HG03108 (cell line): ENCODE results near the gene ASL.
"Not testable (repeated sequence)": the region's sequence is repeated elsewhere in the genome, so short reads cannot be mapped to it uniquely, and the experiment has no call there.

Experiments
- ATAC-seq: cut with Tn5 transposase; IDR thresholded peaks from one replicate; pipeline ENCODE4 v1.9.1; 2021; ENCODE audit warnings: moderate library complexity; ENCODE audit not compliant: unreplicated experiment

The ASL gene

DNA sequence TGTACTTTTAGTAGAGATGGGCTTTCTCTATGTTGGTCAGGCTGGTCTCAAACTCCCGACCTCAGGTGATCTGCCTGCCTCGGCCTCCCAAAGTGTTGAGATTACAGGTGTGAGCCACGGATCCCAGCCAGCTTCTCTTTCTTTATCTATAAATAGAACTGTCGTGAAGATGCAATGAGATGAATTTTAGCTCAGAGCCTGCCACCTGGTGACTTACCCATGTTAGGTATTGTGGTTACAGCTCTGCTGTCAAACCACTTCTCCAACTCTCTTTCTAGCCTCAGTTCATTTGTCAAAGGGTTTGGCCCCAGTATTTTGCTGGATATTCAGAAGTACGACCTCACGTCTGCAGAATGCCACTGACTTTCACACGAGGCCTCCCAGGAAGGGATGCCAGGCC is 3.4 kb upstream of the ASL start:
- ATAC-seq: not testable (repeated sequence)

DNA sequence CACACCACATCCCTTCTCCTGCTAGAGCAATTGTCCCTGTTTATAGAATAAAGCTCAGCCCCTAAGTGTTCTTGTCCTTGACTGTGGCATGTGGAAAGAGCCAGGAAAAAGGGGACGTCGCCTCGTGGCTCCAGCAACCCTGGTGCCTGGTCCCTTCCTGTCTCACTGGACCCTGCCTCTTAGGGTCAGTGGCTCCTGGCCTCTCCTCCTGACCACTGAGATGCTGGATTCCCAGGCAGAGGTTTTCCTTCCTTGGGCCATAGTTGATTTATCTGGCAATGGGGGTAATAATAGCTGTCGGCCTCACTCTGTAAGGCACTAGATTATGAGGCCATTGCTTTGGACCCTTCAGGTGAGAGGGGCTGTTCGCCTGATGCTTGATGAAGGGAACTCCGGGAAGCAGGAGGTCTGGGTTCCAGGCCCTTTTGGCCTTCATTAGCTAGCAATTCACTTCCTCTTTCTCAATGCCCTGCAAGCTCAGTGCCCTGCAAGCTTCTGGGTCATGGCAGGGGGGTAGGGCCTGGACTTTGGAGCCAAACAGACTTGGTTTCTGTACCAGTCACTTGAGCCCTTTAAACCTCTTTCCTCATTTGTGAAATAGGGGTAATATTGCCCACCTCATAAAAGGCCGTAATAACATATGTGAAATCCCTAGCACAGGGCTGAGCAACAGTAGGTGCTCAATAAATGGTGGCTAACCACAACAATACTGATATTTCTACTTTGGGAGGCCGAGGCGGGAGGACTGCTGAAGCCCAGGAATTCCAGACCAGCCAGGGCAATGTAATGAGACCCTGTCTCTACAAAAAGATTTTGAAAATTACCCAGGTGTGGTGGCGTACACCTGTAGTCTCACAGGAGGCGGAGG is 1.1 kb downstream of the ASL start:
- ATAC-seq: no peak

DNA sequence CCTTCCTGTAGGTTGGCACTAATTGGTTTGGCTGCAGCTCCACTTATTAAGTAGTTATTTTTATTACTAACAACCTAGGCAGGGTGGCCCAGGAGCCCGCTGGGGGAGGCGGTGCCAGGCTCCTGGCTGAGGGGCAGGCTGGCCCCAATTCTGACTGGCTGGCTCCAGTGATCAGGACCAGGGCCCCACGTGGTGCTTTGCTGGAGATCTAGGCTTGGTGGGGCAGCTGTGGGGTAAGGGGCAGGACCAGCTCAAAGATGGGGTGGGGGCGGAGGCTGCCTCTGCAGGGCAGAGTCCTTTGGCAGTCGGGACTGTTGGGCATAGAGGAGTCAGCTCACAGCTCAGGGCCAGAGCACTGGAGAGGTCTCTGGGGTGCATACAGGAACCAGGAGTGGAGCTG is 2.4 kb downstream of the ASL start:
- ATAC-seq: no peak

DNA sequence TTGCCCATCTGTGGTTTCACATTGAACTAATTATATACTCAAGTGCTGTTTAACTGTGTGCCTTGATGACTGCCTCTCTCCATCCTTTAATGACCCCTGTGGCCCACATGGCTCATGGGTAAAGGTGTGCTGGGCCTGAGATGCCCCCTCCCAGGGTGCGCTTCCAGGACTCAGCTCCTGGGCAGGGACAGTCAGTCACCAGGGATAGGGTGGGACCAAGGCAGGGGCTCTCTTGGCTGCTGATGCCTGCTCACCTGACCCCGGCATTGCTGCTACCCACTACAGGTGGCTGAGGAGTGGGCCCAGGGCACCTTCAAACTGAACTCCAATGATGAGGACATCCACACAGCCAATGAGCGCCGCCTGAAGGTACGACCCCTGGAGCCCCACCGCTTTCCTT is 6.5 kb downstream of the ASL start:
- ATAC-seq: no peak

- no peak for ATAC-seq
Measured at GRCh38 chr7:66082886-66083415, 7.3 kb downstream of the ASL start.

DNA sequence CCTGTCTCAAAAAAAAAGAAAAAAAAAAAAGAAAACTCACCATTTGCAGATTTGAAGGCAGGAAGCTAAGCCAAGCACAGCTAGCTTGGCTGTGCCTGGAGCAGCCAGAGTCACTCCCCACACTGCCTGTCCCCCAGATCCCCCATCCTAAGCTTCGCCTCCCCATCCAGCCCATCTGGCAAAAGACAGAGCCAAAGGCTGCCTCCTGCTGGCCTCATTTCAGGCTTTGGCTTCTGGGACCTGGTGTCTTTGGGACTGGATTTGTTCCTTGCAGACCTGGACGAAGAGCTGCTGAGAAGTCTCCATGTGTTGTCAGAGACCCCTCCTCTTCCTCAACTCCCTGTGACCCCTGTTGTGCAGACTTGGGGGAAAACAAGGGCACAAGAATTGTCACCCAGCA is 8.1 kb downstream of the ASL start:
- ATAC-seq: no peak

GRCh38 chr7:66088861-66089838 is 13.5 kb downstream of the ASL start:
- no peak for ATAC-seq

- ATAC-seq: no peak
Measured at GRCh38 chr7:66092654-66093053, 17.0 kb downstream of the ASL start.

- no peak for ATAC-seq
Measured at GRCh38 chr7:66095010-66095409, 19.4 kb downstream of the ASL start.

DNA sequence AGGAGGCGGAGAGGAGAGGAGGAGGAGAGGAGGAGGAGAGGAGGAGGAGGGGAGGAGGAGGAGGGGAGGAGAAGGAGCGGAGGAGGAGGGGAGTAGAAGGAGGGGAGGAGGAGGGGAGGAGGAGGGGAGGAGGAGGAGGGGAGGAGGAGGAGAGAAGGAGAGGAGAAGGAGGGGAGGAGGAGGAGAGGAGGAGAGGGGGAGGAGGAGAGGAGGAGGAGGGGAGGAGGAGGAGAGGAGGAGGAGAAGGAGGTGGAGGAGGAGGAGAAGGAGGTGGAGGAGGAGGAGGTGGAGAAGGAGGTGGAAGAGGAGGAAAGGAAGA is 23.6 kb downstream of the ASL start:
- no peak for ATAC-seq

DNA sequence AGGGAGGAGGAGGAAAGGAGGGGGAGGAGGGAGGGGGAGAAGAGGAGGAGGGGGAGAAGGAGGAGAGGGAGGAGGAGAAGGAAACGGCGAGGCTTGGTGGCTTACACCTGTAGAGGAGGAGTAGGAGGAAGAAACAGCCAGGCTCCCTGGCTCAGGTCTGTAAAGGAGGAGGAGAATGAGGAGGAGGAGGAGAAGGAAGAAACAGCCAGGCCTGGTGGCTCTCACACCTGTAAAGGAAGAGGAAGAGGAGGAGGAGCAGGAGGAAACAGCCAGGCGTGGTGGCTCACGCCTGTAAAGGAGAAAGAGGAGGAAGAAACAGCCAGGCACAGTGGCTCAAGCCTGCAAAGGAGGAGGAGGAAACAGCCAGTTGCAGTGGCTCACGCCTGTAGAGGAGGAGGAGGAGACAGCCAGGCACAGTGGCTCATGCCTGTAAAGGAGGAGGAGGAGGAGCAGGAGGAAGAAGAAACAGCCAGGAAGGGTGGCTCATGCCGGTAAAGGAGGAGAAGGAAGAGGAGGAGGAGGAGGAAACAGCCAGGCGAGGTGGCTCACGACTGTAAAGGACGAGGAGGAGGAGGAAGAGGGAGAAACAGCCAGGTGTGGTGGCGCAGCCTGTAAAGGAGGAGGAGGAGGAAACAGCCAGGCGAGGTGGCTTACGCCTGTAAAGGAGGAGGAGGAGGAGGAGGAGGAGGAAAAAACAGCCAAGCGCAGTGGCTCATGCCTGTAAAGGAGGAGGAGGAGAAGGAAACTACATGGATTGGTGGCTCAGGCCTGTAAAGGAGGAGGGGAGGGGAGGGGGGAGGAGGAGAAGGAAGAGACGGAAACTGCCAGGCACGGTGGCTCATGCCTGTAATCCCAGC is 24.2 kb downstream of the ASL start:
- ATAC-seq: peak; percentile 76

DNA sequence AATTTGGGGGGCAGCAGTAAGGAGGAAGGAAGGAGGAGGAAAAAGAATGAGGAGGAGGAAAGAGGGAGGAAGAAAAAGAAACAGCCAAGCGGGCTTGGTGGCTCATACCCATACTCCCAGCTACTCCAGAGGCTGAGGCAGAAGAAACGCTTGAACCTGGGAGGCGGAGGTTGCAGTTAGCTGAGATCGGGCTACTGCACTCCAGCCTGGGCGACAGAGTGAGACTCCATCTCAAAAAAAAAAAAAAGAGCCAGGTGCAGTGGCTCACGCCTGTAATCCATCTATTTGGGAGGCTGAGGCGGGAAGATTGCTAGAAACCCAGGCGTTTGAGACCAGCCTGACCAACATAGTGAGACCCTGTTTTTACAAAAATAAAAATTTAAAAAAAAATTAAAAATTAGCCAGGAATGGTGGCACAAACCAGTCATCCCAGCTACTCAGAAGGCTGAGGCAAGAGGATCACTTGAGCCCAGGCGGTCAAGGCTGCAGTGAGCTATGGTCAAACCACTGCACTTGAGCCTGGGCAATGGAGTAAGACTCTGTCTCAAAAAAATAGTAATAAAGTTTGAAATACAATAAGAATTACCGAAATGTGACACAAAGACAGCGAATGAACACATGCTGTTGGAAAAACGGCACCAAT is 24.9 kb downstream of the ASL start:
- ATAC-seq: no peak

DNA sequence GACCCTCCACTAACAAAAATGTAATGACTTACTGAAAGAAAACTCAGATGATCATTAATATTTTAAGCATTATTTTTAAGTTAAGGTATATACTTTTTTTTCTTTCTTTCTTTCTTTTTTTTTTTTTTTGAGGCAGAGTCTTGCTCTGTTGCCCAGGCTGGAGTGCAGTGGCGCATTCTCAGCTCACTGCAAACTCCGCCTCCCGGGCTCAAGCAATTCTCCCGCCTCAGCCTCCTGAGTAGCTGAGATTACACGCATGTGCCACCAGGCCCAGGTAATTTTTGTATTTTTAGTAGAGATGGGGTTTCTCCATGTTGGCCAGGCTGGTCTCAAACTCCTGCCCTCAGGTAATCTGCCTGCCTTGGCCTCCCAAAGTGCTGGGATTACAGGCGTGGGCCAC is 26.5 kb downstream of the ASL start:
- ATAC-seq: not testable (repeated sequence)

DNA sequence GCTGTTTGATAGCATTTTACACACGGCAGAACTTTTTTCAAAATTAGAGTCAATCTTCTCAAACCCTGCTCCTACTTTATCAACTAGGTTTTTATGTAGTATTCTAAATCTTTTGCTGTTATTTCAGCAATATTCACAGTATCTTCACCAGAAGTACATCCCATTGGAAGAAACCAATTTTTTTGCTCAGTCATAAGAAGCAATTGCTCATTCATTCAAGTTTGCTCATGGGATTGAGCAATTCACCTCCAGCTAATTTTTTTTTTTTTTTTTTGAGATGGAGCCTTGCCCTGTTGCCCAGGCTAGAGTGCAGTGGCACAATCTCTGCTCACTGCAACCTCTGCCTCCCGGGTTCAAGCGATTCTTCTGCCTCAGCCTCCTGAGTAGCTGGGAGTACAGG is 28.4 kb downstream of the ASL start:
- not testable (repeated sequence) for ATAC-seq

- no peak for ATAC-seq
Measured at GRCh38 chr7:66105263-66105748, 29.7 kb downstream of the ASL start.

GRCh38 chr7:66108410-66108809 is 32.8 kb downstream of the ASL start:
- ATAC-seq: not testable (repeated sequence)

GRCh38 chr7:66110856-66111255 is 35.2 kb downstream of the ASL start:
- no peak for ATAC-seq

- ATAC-seq: peak; percentile 91
Measured at GRCh38 chr7:66114743-66115649, 39.4 kb downstream of the ASL start, which contains the start of gene CRCP. TSS of gene CRCP (plus strand) at chr7:66114847. CDS start at chr7:66114963, 116 bp downstream.
